PC-3 (cell line): Measurements from ENCODE around the gene STK4. TPM values are rescaled to one million over a fixed set of nuclear protein-coding genes. Genes with fewer than 3 reads are reported as not detected.

Source experiments
- ATAC-seq: fragments of 200-7000 bp; cut with Tn5 transposase; 2 replicates; pipeline ENCODE4 v1.9.1; 2020; ENCODE audit warnings: mild to moderate bottlenecking, moderate library complexity
- BruUV-seq: library from RNA; stranded (reverse); fragments of 400-500 nt; replicated peaks from 2 replicates; lab custom pipeline; 2021; lab: Mats Ljungman, UMichigan
- CTCF ChIA-PET: fragments of 300-600 bp; sonication (Branson Sonifier 250); formaldehyde crosslinking; loops from one replicate; lab custom pipeline; 2022; ENCODE audit warnings: antibody characterized with exemption; lab: Charles Lee
- POLR2A ChIA-PET: fragments of 300-600 bp; sonication (Branson Sonifier 250); formaldehyde crosslinking; loops from one replicate; lab custom pipeline; 2022; ENCODE audit warnings: antibody characterized with exemption; ENCODE audit not compliant: unreplicated experiment; lab: Charles Lee
- DNase-seq: peaks from one replicate; pipeline ENCODE4 v3.0.0-alpha.2; 2015
- H2AFZ ChIP-seq: fragments of 300-600 bp; sonication (generic); 2 replicates; pipeline ENCODE4 v1.6.0; 2016; ENCODE audit warnings: antibody characterized with exemption, low read length
- H3F3A ChIP-seq: fragments of 300-600 bp; sonication (generic); one replicate; pipeline ENCODE4 v1.6.0; 2017; ENCODE audit warnings: antibody characterized with exemption, low read length, control low read depth, mild to moderate bottlenecking; ENCODE audit not compliant: unreplicated experiment
- H3K27ac ChIP-seq: fragments of 300-600 bp; sonication (generic); 2 replicates; pipeline ENCODE4 v1.5.1; 2016; ENCODE audit warnings: mild to moderate bottlenecking, low read length
- H3K27me3 ChIP-seq: fragments of 300-600 bp; sonication (generic); 2 replicates; pipeline ENCODE4 v1.6.1; 2016; ENCODE audit warnings: low read length, mixed read lengths
- H3K36me3 ChIP-seq: fragments of 300-600 bp; sonication (generic); 2 replicates; pipeline ENCODE4 v1.6.1; 2016; ENCODE audit warnings: low read depth, mixed run types, low read length, mixed read lengths
- H3K4me1 ChIP-seq: fragments of 300-600 bp; sonication (generic); 2 replicates; pipeline ENCODE4 v1.5.1; 2016; ENCODE audit warnings: low read length; ENCODE audit not compliant: insufficient read depth
- H3K4me2 ChIP-seq: fragments of 300-600 bp; sonication (generic); 2 replicates; pipeline ENCODE4 v1.6.0; 2016; ENCODE audit warnings: low read length
- H3K4me3 ChIP-seq: fragments of 300-600 bp; sonication (generic); 2 replicates; pipeline ENCODE4 v1.5.1; 2016; ENCODE audit warnings: mild to moderate bottlenecking, low read length, mixed read lengths
- H3K79me2 ChIP-seq: fragments of 300-600 bp; sonication (generic); 2 replicates; pipeline ENCODE4 v1.6.1; 2017; ENCODE audit warnings: low read length, mixed read lengths
- H3K9ac ChIP-seq: fragments of 300-600 bp; sonication (generic); 2 replicates; pipeline ENCODE4 v1.6.0; 2016; ENCODE audit warnings: mild to moderate bottlenecking, low read length
- H3K9me2 ChIP-seq: fragments of 300-600 bp; sonication (generic); replicated peaks from 2 replicates; pipeline ENCODE4 v1.6.1; 2016; ENCODE audit warnings: mixed run types, low read length, mixed read lengths
- H3K9me3 ChIP-seq: fragments of 300-600 bp; sonication (generic); 2 replicates; pipeline ENCODE4 v1.6.1; 2016; ENCODE audit warnings: low read length, mixed read lengths
- H4K20me1 ChIP-seq: fragments of 300-600 bp; sonication (generic); 2 replicates; pipeline ENCODE4 v1.6.1; 2016; ENCODE audit warnings: low read length, mixed read lengths
- EZH2 ChIP-seq: fragments of 300-600 bp; sonication (generic); IDR thresholded peaks from one replicate; pipeline ENCODE4 v1.6.1; 2017; ENCODE audit warnings: antibody characterized with exemption, mild to moderate bottlenecking, low read length; ENCODE audit not compliant: unreplicated experiment
- EZH2phosphoT487 ChIP-seq: fragments of 300-600 bp; sonication (generic); IDR thresholded peaks from 2 replicates; pipeline ENCODE4 v1.6.1; 2018; ENCODE audit warnings: mild to moderate bottlenecking, antibody characterized with exemption, low read length, borderline replicate concordance
- intact Hi-C: fragments of 100-400 bp; cut with micrococcal nuclease; formaldehyde crosslinking; loops from 2 replicates; pipeline ENCODE4 v1.9.0; 2023
- total RNA-seq: library from RNA; depleted of rRNA; stranded (reverse); fragments of >200 nt; gene quantifications from 2 replicates; pipeline ENCODE4 v1.2.3, GENCODE V29; 2014
- TF ChIP-seq, protein P1 (sequence below): fragments of 300-600 bp; sonication (generic); conservative IDR thresholded peaks from 2 replicates; pipeline ENCODE4 v1.5.1; 2017; ENCODE audit warnings: antibody characterized with exemption, low read depth, mild to moderate bottlenecking, low read length

The STK4 gene
- total RNA-seq, 1 experiment from 2014 or later = 18.6 TPM

DNA sequence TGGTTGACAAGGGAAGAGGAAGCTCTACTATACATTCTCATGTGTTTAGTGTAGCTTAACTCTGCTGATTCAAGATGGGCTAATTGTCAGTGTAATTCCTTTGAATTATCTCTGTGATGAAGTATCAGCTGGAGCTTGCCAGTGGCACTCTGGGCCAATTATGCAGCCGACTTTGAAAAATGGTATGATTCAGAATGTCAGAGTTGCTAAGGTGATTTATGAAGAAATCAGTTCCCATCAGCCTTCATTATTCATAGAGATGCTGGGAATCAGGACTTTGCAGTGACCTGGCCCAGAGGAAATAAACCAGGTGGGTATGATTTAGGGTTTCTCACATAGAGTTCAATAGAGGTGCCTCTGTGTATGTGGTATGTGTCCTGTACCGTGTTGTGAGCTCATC is 101.2 kb downstream of the STK4 start:
- H2AFZ ChIP-seq = no peak overlapping the region
- ATAC-seq (no peak), DNase-seq (peak; percentile 6)
- H3K4me3 ChIP-seq = no peak overlapping the region
- ChIA-PET CTCF (no interaction called here), POLR2A (no interaction called here)
- no peaks in the 10 kb centered on the region for H3K9me2 ChIP-seq
- no peaks in the 10 kb centered on the region; the same call in 1 of the 2 replicates for H3K36me3 ChIP-seq
- H3K27ac ChIP-seq = no peak overlapping the region
- H3K9ac ChIP-seq = no peak overlapping the region
- BruUV-seq = no TSS peak
- H3F3A ChIP-seq = no peaks in the 10 kb centered on the region
- no peak overlapping the region for H3K4me2 ChIP-seq
- H3K9me3 ChIP-seq = no peaks in the 10 kb centered on the region
- peaks cover 21% of the 10 kb centered on the region for H3K4me1 ChIP-seq
- no peaks in the 10 kb centered on the region for H3K27me3 ChIP-seq
- no peak for TF ChIP-seq EZH2phosphoT487
- TF ChIP-seq EZH2 = no peak
- TF ChIP-seq, protein P1, sequence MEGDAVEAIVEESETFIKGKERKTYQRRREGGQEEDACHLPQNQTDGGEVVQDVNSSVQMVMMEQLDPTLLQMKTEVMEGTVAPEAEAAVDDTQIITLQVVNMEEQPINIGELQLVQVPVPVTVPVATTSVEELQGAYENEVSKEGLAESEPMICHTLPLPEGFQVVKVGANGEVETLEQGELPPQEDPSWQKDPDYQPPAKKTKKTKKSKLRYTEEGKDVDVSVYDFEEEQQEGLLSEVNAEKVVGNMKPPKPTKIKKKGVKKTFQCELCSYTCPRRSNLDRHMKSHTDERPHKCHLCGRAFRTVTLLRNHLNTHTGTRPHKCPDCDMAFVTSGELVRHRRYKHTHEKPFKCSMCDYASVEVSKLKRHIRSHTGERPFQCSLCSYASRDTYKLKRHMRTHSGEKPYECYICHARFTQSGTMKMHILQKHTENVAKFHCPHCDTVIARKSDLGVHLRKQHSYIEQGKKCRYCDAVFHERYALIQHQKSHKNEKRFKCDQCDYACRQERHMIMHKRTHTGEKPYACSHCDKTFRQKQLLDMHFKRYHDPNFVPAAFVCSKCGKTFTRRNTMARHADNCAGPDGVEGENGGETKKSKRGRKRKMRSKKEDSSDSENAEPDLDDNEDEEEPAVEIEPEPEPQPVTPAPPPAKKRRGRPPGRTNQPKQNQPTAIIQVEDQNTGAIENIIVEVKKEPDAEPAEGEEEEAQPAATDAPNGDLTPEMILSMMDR = no peak
- intact Hi-C loops = no loop called here
- no peaks in the 10 kb centered on the region for H4K20me1 ChIP-seq
- peaks cover 16% of the 10 kb centered on the region for H3K79me2 ChIP-seq

DNA sequence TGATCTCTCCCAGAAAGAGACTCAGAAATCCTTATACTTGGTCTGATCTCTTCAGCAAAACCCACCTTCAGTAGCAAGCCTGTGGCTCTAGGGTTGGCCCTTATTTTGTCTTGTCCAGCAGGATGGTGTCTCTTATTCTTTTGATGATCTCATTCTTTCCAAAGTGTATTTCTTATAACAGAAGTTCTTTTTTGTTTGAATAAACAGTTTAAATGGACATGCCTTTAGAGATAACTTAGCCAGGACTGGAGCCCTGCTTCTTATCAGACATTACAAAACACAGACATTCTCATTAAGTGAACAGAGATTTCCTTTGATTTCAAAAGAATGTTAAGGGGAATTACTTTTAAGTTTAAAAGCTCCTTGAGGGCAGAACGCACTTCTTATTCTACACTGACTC is 102.9 kb downstream of the STK4 start:
- Histone ChIP-seq H3K27me3 (no peaks in the 10 kb centered on the region), H3K4me3 (no peak overlapping the region), H4K20me1 (no peaks in the 10 kb centered on the region), H3K36me3 (no peaks in the 10 kb centered on the region; the same call in 1 of the 2 replicates), H3K9me3 (no peaks in the 10 kb centered on the region), H3K9me2 (no peaks in the 10 kb centered on the region), H3K27ac (no peak overlapping the region), H3K9ac (no peak overlapping the region), H3K4me1 (peaks cover 21% of the 10 kb centered on the region), H3F3A (no peaks in the 10 kb centered on the region), H2AFZ (no peak overlapping the region), H3K4me2 (no peak overlapping the region), H3K79me2 (peaks cover 10% of the 10 kb centered on the region)
- ATAC-seq (no peak), DNase-seq (no peak)
- CTCF ChIA-PET = no interaction called here
- no TSS peak for BruUV-seq
- intact Hi-C loops = no loop called here
- POLR2A ChIA-PET = no interaction called here
- TF ChIP-seq, protein P1 = no peak
- TF ChIP-seq EZH2 (no peak), EZH2phosphoT487 (no peak)

DNA sequence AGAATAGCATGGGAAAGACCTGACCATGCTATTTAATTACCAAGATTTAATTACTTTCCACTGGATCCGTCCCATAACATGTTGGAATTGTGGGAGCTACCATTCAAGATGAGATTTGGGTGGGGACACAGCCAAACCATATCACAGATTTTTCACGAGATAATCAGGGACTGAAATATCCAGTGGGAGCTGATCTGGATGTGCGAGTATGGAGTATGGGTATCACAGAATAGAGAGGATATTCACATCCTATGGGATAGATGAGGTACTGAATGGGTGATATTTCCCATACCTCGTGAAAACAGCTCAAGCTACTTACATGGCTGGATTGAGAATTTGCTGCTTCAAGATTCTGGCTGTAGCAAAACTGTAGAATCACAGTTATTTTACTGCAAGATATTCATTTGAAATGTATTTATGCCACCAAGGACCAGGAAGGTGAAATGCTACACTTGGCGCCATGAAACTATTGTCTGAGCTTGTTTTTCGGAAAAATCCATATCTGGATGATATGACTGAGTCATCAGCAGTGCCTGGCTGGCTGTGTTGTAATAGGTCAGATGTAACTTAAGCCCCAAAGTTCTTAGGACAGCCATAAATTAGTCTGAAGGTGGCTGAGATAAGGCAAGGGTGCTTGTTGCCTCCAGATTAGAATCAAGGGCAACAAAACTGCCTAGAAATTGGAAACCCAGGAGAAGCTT is 104.8 kb downstream of the STK4 start:
- TF ChIP-seq EZH2 (no peak), EZH2phosphoT487 (no peak)
- TF ChIP-seq, protein P1 = no peak
- H3K36me3 ChIP-seq = peaks cover 3% of the 10 kb centered on the region; the same call in 1 of the 2 replicates
- H2AFZ ChIP-seq = no peak overlapping the region
- no peaks in the 10 kb centered on the region for H3K79me2 ChIP-seq
- no peaks in the 10 kb centered on the region for H3K9me2 ChIP-seq
- H3K4me2 ChIP-seq = no peak overlapping the region
- ATAC-seq = peak; percentile 24; the same call in 1 of the 2 replicates
- no peaks in the 10 kb centered on the region for H3F3A ChIP-seq
- no peaks in the 10 kb centered on the region for H3K27me3 ChIP-seq
- intact Hi-C loops = no loop called here
- H3K27ac ChIP-seq = no peak overlapping the region
- no TSS peak for BruUV-seq
- no peak overlapping the region for H3K9ac ChIP-seq
- peaks cover 13% of the 10 kb centered on the region; the same call in 1 of the 2 replicates for H3K4me1 ChIP-seq
- ChIA-PET CTCF (interaction anchor here (0.8 kb wide), 1 partner anchor 27 kb away, joined by 4 read pairs; no protein-coding TSS in a partner anchor), POLR2A (interaction anchor here (0.6 kb wide), 1 partner anchor 201 kb away, joined by 4 read pairs; no protein-coding TSS in a partner anchor)
- H4K20me1 ChIP-seq = no peaks in the 10 kb centered on the region
- H3K4me3 ChIP-seq = no peak overlapping the region
- H3K9me3 ChIP-seq = no peaks in the 10 kb centered on the region
- peak; percentile 29 for DNase-seq
